M059J (cell line): Measurements from ENCODE around the gene JTB. TPM values are rescaled to one million over a fixed set of nuclear protein-coding genes. Genes with fewer than 3 reads are reported as not detected.
"Not testable (repeated sequence)": the region's sequence is repeated elsewhere in the genome, so short reads cannot be mapped to it uniquely, and the experiment has no call there.

ENCODE experiments used
- DNase-seq: peaks from one replicate; pipeline ENCODE4 v3.0.0-alpha.2; 2012; ENCODE audit warnings: low read depth
- total RNA-seq: library from RNA; depleted of rRNA; stranded (reverse); fragments of >200 nt; shearing (Covaris generic); gene quantifications from 2 replicates; pipeline ENCODE4 v1.2.3, GENCODE V29; 2014

The JTB gene
- total RNA-seq, 1 experiment from 2014 or later = 415 TPM

DNA sequence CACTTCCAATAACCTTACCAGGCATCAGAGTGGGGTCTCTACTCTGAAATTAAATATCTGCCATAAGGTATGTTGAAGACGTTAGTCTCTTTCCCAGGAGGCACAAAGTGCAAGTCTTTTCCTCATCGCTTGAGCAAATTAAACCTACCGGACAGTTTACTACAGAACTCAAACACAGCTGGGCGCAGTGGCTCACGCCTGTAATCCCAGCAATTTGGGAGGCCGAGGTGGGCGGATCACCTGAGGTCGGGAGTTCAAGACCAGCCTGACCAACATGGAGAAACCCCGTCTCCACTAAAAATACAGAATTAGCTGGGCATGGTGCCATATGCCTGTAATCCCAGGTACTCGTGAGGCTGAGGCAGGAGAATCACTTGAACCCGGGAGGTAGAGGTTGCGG lies 1.6 kb upstream of the JTB start:
- DNase-seq = not testable (repeated sequence)

DNA sequence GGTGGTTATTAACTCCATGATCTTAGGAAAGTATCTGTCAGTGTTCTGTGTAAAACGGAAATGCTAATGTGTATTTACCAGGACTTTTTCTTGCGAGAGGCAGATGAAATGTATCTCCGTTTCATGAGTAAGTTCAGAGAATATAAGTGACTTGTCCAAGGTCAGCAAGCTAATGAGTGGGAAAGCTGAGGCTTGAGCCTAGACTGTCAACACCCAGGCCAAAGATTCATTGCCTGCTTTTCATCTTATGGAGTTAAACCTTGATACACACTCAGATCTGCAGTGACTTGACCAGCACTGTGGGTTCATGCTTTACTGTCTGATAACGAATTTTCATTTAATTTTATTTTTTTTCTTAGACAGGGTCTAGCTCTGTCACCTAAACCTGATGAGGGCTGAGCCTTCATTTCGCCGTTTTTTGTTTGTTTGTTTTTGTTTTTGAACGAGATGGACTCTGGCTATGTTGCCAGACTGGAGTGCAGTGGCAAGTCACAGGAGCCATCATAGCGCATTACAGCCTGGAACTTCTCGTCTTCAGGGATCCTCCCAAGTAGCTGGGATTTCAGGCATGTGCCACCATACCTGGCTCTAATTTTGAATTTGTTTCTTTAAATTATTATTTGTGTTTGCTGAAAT lies 918 bp upstream of the JTB start:
- no peak for DNase-seq

DNA sequence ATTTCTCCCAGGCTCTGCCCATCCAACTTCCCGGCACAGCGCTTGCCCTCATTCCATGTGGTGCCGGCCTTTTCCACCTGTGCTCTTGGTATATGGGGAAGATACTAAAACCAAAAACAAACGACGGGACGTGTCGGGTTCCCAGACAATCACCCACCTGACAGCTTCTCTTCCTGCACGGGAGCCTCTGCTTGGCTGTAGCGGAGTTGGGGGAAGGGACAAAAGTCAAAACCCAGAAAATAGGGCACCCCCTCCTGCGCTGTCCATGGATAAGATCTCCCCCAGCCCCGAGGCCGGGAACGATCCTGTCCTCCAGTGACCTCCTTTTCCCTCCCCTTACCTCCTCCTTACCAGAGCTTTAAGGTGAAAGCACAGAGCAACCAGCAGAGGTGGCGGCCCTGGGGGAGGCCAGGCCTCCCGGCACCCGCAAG lies 640 bp downstream of the JTB start:
- no peak for DNase-seq

DNA sequence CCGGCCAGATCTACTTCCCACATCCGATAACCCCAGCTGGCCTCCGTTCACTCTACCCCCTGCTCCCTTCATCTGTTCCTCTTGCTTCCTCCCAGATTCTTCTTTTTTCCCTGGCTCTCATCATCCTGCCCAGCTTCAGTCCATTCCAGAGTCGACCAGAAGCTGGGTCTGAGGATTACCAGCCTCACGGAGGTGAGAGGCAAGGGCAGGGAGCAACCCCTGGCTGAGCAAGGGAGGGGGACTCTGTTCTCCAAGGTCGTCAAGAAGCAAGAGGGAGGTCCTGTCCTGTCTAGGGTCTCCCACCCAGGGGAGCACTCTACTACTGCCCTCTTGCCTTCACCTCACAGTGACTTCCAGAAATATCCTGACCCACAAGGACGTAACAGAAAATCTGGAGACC lies 3.9 kb downstream of the JTB start:
- no peak for DNase-seq

DNA sequence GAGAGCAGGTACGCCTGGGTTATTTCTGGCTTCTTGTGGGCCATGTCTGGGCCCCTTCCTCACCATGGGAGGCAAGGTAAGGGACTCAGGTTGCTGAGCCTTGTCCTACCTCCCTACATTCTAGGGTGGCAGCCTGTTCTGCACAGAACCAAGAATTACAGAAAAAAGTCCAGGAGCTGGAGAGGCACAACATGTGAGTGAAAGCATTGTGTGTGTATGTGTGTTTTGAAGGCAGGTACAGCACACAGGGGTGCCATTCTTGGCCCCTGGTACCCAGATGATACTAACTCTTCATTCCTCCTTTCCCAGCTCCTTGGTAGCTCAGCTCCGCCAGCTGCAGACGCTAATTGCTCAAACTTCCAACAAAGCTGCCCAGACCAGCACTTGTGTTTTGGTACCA lies 4.4 kb downstream of the JTB start:
- DNase-seq = no peak

DNA sequence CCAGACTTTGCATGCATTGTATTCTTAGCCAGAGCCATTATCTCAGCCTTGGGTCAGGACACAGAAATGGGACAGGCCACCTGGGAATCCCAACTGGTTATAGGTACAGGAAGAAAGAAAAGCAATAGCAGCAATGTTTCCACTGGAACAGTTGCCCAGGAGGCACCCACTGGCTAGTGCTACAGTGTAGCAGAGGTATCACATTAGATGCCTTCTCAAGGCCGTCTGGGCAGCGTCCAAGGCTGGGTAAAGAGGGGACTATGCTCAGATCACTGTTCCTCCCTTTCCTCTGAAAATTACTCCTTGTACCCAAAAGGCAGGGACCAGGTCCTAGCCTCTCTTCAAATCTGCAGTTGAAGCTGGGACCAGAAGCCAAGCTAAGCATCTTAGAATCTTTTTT lies 7.1 kb downstream of the JTB start:
- no peak for DNase-seq

DNA sequence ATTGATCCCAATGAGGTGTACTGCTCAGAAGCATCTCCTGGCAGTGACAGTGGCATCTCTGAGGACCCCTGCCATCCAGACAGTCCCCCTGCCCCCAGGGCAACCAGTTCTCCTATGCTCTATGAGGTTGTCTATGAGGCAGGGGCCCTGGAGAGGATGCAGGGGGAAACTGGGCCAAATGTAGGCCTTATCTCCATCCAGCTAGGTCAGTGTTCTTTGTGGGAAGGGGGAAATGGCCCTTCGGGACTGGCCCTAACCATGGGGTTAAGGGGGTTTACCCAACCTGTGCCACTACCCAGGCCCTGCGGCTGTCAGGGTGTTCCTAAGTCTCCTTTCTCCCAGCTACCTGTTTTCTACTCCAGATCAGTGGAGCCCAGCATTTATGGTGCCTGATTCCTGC lies 8.5 kb downstream of the JTB start:
- DNase-seq = no peak

DNA sequence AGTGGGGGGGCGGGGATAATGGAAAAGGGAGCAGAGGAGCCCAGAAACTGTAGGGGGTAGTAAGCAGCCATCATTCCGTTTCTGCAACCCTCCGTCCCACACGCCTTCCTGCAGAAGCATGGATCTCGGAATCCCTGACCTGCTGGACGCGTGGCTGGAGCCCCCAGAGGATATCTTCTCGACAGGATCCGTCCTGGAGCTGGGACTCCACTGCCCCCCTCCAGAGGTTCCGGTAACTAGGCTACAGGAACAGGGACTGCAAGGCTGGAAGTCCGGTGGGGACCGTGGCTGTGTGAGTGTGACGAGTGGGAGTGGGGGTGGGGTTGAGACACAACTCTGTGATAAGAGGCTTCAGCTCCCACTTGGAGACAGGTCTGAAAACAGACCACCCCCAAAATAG lies 9.1 kb downstream of the JTB start:
- DNase-seq = no peak

DNA sequence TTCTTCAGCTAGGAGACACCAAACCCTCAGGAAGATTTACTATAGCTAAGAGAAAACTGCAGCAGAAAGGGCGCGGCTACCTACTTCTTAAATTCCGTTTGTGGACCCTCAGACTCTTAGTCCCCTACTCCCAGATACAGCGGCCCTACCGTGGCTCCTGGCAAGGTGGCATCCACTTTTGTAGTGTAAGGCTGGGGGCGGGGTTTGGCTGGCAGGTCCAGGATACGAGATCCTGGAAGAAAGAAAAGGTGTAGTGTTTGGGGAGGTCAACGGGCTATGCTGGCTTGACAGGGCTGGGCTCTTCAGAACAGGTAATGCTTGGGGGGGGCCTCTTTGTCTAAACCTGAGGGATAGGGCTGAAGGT lies 9.5 kb downstream of the JTB start:
- no peak for DNase-seq

DNA sequence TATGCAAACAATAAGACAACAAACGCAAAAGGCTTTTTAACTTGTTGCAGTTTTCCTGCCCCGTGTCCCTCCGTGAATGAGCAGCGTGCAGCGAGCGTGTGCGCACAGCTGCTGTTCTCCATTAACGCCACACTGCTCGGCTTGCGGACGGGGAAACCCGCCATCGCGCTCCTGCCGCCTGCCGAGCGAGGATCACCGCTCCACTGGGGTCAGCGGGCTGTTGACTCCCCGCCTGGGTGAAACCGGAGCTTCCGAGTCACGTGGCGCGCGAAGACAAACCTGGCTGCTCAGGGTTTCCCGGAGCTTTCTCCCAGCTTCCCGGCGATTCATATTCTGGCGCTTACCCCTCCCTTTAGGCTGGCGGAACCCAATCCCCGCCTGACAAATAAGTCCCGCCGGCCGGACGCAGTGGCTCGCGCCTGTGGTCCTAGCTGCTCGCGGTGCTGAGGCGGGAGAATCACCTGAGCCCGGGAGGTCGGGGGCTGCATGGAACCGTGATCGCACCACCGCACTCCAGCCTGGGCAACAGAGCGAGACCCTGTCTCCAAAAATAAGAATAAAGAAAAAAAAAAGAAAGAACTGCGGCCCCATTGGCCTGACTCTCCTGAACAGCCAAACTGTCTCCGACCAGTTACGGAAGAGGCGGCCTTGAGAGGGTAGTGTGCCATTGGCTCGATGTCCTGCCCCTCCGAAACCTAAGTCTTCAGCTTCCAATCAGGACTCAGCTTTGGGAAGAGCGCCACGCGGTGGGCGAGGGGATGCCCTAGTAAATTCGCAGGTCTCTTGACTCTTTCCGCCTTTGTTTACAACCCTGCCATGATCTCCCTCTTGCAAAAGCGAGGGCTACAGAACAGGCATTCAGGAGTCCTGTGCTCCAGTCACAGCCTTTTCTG lies 10.1 kb downstream of the JTB start, which contains the start of gene CREB3L4:
Gene CREB3L4 (plus strand): TSS at position 796 of the 893 bp plus-strand sequence. CDS start 624 bp downstream, outside the sequence.
- DNase-seq = peak; percentile 98

DNA sequence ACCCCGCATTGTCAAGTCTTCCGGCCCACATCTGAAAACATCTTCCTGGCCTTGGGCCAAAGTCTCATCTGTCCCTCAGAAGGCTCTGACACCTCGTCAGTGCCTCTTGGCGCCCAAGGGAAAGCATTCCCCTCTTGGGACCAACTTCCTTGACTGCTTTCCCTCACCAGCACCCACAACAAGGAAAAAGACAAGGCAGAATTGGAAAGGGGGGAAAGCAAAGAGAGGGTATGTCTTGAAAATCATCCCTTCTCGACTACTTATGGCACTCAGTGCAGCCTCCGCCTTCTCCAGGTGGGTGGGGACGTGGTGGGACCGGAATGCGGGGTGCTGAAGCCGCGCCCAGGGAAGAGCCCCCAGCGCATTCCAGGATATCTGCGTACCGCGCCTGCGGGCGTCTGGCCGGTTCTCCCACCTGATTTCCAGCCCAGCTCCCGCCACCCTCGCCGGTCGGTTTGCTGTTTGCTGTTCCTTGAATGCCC lies 13.6 kb downstream of the JTB start:
- peak; percentile 70 for DNase-seq

DNA sequence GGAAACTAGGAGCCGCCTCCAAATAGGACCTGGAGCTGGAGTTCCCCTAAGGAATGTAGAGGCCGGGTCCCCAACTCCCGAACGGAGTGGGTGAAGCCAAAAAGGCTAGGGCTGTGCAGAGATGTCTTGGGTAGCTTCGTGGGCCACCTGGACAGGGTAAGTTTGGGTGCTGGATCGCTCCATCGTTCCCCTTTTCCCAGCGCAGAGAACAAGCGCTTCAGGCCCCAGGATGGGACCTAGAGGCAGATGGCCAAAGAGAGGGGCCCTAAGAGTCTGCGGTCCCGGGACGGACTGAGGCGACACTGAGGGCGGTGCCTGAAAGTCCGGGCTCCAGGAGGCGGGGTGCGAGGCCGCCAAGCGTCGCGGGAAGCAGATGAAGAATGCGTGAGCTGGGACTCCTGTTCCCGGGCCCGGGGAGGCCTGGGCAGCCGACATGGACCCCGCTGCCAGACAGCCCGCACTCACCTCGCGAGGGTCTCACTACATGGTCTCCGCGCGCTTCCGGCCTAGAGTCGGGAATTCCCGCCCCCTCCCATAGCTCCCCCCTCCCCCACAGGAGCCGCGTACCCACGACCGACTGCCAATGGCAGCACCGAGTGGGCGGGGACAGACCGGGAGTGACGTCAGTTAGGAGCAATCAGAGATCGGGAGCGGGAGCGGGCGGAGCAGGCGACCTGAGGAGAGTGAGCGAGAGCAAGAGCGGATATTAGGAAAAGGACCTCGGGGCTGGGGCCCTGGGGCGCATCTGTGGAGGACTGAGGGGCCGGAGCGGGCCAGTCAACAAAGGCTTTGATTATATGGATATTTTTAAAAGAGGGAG lies 14.2 kb downstream of the JTB start, which contains the start of gene SLC39A1:
Gene SLC39A1 (minus strand): TSS at position 508 of the 820 bp plus-strand sequence. CDS start 822 bp downstream, outside the sequence.
- peak; percentile 96 for DNase-seq

DNA sequence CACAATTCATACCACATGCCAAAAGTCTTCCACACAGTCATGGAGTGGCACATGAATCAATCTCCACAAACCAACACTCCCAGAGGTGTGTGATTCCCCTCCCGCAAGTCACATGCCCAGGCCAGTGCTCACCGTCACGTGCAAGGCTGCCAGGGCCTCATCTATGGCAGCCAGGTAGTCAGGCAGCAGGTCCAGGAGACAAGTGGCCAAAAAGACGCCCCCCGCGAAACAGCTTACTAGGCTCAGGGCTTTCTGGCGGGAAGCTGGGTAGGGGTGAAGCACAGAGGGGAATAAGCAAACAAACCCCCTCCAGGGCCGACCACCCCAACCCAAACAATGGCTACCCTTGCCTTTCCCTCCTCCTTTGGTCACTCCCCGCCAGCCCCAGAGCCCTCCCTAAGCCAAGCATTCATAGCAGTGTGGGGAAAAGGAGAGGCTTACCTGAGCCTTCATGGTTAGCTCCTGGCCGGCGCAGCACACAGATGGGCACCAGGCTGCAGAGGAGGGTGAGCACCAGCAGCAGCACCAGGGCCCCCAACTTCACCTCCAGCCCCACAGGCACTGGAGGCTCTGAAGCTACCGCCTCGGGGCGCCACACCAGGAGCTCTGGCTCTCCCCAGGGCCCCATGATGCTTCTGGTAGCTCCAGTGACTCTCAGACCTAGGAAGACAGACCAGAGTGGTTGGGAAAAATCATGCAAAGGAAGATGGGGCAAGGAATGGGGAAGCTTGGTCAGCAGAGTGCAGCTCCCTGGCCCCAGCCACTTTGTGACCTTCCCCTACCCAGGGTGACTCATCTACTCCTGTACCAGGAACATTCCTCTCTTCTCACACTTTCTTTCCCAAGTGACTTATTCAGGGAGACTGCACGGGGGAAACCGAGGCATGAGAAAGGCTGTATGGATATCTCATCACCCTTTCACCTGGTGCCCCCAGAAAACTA lies 15.1 kb downstream of the JTB start:
- DNase-seq = peak; percentile 82

DNA sequence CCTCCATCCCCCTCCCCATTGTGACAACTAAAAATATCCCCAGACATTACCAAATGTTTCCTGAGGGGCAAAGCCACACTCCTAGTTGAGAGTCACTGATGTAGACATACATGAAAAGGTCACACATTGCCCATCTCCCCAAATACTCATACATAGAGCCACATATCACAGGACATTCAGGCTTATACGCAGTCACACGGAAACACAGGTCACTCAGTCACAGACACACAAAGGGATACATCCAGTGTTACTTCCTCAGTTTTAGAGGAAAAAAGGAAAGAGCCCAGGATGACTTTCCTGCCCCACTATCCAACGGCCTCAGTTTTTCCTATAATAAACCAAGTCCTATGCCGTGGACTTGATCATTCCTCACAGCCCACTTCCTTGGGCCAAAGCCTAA lies 16.1 kb downstream of the JTB start:
- no peak for DNase-seq

DNA sequence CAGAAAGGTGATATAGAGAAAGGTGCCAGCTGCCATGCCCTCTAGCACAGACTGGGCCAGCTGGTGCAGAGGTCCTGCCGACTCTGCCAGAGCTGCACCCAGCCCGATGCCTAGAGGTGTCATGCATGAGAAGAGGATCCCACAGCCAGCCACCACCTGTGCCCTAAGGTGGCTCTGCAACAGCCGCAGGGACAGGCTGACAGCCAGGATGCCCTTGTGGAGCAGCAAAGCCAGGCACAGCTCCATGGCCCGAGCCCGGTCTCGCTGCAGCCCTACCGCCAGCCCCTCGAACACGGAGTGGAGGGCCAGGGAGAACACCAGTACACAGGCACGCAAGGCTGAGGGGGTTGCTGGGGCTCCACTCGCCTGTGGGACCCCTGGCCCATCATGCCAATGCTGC lies 17.3 kb downstream of the JTB start:
- no peak for DNase-seq

DNA sequence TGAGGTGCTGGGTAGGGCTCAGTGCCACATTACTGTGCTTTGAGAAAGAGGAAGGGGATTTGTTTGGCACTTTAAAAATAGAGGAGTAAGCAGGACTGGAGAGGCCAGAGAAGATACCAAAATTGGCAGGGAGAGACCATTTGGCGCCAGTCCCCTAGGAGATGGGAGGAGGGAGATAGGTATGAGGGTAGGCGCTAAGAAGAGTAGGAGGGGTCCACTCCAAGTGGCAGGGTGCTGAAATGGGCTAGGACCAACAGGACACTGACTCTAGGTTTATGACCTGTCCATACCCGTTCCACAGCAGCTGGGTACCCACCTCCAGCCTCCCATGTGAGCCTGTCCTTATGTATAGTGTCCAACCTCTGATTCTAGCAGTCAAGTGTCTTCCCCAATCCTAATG lies 18.0 kb downstream of the JTB start:
- DNase-seq = no peak

DNA sequence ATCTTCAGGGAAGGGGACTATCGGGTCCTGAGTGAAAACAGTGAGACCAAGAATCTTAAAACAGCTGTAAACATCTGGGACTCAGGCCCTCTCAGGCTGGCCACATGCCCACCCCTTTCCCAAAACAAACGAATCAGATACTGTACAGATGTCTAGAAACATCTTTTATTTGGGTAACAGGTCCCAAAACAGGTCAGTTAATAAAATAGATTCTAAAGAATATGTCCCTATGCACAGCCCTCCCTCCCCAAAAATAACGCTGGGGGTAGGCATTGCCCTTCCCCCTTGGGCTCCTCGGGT lies 18.6 kb downstream of the JTB start:
- DNase-seq = no peak

DNA sequence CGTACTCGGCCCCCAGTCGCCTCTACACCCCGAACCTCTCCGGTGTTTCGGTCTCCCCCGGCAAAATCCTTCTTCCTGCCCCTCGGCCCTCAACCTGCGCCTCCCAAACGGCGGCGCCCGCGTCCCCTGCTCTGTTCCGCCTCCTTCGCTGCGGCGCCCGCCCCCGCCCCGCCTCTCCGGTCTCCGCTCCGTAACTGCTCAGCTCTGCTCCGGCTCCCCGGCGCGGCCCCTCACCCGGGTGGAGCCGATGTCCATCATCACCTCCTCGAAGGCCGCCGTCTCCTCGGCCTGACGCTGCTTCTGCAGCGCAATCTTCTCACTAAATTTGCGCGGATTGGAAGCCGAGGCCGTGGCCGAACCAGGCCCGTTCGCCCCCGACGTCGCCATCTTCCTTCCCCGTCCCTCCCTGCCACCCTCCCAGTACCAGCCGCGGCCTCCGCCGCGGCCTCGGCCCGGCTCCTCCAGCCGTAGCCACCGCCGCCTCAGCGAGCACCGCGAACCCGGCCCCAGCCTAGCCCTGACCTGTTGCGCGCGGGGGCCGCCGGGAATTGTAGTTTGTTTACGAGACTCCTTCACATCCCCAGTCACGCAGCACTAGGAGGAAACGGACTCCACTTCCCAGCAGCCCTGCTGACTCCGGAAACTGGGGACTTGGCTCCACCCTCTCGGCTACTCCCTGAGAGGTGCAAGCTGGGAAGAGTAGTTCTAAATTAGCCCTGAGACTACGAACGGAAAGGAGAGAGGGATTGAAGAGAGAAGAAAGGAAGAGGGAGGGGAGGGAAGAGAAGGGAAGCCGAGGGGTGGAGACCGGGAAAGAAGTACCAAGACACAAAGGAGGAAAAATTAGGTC lies 19.1 kb downstream of the JTB start, which contains the start of gene CRTC2:
Gene CRTC2 (minus strand): TSS at position 502 of the 850 bp plus-strand sequence. CDS start 115 bp downstream, at position 387.
- peak; percentile 99 for DNase-seq

DNA sequence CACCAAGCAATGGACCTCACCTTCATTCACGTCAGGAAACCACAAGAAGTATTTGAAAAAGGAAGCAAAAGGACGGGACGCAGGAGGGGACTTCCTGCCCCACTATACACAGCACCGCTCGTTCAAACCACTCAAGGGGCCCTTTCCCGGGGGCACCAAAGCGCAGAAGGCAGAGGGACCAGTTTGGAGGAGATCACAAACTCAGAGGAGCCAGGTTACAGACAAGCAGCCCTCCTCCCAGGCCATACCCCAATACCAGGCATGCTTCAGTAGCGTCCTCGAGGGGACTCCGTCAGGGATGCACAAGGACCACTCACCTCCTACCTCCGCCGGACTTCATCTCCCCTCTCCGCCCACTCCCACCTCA lies 19.7 kb downstream of the JTB start:
- DNase-seq = peak; percentile 43
